NCI-H510A (cell line): Measurements from ENCODE around the gene FAM180A.
A peak's percentile ranks its signal among the peaks of the same experiment; 100 is the strongest.
"Not testable (repeated sequence)": the region's sequence is repeated elsewhere in the genome, so short reads cannot be mapped to it uniquely, and the experiment has no call there.

Experiments
- DNase-seq: peaks from one replicate; lab custom pipeline; 2025; lab: John Stamatoyannopoulos, UW

Gene FAM180A

GRCh38 chr7:135748770-135749169 lies at the start of gene FAM180A:
Gene FAM180A, minus strand, starts transcription at chr7:135748813. Its CDS starts 233 bp downstream, at chr7:135748580.
- DNase-seq = no peak

GRCh38 chr7:135798095-135798494 lies 49.5 kb upstream of the FAM180A start:
- no peak for DNase-seq

DNA sequence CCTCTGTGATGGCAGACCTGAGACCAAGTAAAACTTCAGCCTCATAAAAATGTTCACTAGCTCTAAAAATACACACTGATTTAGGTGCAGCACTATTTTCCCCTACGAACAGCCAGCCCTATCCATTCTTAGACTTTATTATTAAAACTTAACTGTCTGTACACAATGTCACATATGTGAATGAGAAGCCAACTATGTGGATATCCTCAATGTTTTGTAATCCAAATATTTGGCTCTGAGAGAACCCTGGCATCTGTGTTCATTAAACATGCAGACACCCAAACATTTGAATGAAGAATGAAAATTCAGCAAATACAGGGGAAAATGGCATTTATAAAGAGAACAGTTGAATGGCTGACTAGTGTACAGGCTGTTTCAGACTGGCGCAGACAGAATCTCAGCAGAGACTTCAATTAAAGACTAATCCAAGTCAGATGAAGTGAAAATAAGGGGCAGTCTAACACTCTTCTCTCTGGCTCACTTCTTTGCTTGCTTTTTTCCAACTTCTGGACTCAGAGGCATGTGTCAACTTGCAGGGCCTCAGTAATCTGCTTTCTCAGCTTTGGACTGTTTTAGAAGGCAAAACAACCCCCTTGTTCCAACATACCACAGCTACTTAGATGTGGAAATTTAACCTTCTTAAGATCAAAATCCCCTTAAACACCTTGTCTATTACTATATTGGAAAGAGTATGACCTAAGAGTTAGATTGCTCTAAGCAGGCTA lies 47.4 kb upstream of the FAM180A start:
- DNase-seq = no peak

- no peak for DNase-seq
Measured at GRCh38 chr7:135793841-135794240, 45.2 kb upstream of the FAM180A start.

- no peak for DNase-seq
Measured at GRCh38 chr7:135792866-135793265, 44.3 kb upstream of the FAM180A start.

DNA sequence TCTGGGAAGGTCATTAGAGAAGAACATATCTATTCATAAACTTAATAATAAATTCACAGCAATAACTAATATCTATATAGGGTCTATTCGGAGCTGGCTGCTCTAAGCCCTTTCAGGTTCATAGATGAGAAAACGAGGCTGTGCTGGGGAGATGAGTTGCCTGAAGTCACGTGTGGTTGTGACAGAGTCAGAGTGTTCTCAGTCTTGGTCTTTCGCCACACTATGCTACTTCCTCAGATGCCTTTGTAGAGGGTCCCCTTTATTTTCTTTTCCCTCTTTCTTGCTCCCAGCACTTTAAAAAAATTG lies 43.7 kb upstream of the FAM180A start:
- DNase-seq = no peak

GRCh38 chr7:135791543-135792362 lies 43.1 kb upstream of the FAM180A start:
- DNase-seq = no peak

GRCh38 chr7:135790371-135790977 lies 41.9 kb upstream of the FAM180A start:
- no peak for DNase-seq

GRCh38 chr7:135789956-135790355 lies 41.3 kb upstream of the FAM180A start:
- no peak for DNase-seq

GRCh38 chr7:135789431-135789830 lies 40.8 kb upstream of the FAM180A start:
- DNase-seq = no peak

DNA sequence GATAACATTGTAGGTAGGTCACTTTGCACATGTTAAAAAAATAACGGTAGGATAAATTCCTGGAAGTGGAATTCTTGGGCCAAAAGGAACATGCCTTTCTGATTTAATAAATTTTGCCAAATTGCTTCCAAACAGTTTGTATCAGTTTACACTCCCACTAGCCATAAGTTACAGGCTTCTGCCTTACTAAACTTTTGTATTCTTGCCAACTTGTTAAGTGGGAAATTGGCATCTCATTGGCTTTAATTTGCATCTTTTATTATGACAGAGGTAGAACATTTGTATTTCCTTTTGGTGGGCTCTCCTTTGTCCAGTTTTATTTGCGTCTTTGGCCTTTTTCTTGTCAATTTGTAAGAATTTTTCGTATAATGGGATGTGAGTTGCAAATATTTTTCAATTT lies 38.3 kb upstream of the FAM180A start:
- no peak for DNase-seq

- DNase-seq = no peak
Measured at GRCh38 chr7:135785065-135785464, 36.5 kb upstream of the FAM180A start.

DNA sequence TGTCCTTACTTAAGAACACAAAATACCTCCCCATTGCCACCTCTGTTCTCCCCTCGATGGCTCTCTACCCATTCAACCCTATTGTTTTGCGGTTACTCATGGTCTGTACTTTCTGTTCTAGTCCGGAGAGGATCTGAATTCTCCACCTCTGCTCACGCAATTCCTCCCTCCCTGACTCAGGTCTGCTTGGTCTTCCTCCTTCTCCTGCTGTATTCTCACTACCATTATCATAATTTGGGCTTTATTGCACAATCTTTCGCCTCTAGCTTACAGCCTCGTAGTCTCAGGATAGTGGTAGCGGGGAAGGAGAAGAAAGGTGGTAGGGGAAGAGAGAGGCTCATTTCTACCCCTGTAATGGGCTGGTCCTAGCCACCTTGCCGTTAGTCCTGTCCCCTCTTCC lies 35.4 kb upstream of the FAM180A start:
- DNase-seq = no peak

- DNase-seq = no peak
Measured at GRCh38 chr7:135782801-135783200, 34.2 kb upstream of the FAM180A start.

DNA sequence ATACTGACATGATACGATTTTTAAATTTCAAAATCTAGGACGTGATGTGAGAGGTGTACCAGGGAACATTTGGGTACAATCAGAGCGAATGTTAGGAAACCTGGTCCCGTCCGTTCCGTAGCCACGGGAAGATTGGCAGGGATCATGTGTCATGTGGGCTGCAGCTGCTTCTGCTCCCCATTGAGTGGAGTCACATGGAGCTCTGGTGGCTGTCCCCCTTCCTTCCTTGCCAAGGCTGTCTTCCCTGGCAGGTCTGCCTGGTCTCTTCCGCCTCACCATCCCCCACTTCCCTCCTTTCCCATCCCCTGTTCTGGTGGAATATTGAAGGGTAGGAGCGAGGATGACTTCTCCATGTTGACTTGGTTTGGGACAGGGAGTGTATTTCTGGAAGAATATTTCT lies 33.8 kb upstream of the FAM180A start:
- DNase-seq = no peak

- DNase-seq = no peak
Measured at GRCh38 chr7:135777626-135778398, 29.2 kb upstream of the FAM180A start.

DNA sequence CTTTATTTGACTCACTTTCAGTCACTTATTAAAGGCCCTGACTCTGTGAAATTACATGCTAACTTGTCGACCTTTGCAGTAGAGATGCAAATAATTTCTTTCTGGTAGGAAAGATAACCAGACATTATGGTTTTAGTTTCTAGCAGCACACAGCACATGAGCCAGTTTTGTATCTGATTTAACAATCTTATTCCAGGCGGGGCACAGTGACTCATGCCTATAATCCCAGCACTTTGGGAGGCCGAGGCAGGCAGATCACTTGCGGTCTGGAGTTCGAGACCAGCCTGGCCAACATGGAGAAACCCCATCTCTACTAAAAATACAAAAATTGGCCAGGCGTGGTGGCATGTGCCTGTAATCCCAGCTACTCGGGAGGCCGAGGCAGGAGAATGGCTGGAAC lies 27.3 kb upstream of the FAM180A start:
- not testable (repeated sequence) for DNase-seq

DNA sequence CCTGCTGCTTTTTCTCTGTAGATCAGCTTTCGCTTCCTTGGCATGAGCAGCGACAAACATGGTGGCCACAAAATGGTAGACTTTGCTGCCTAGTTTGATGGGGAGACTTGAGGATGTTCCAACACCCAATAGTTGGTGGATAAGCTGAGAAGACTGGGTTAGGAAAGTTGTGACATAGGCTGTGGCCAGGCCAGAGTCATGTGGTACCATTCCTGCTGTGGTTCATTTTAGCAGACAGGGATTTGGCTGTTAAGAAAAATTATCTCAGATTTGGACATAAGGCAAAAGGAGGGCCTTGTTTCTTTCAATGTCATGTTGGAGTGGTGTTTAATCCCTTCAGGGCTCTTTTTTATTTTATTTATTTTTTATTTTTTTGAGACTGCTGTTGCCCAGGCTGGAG lies 26.6 kb upstream of the FAM180A start:
- DNase-seq = no peak

GRCh38 chr7:135774284-135774683 lies 25.7 kb upstream of the FAM180A start:
- peak; percentile 39 for DNase-seq

- DNase-seq = peak; percentile 50
Measured at GRCh38 chr7:135773464-135773863, 24.9 kb upstream of the FAM180A start.

DNA sequence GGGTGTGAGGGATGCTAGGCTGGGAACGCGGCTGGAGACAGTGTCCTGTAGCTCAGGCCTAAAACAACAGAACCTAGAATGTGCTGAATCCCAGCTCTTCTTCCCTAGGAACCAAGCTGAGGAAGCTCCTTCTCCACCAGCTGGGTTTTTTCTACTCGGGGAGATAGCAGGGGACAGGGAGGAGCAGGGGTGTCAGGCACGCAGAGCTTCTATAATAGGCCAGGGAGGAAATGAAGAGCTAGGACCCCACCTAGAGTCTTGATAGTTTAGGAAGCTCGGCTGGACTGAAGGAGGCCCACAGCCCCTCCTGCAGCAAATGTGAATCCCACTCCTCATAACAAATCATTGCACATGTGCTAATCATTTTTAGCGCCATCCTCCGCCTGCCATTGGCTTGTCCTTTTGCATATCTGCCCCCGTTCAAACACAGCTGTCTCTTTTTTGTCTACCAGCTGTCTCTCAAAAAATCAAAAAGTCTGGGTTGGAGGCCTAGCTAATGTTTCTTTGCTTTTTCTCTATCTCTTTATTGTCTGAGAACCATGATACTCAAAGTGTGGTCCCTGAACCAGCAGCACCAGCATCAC lies 24.1 kb upstream of the FAM180A start:
- no peak for DNase-seq
